ENCODE measurements around the gene EIF6.

The EIF6 gene

GRCh38 chr20:35279040-35279439 is 5.5 kb downstream of the EIF6 start:
- DNase-seq (ENCODE audit: low read depth): no peak
- no peak for TF ChIP-seq CTCF (IDR thresholded peaks at IDR 0.05; ENCODE audit: control insufficient read depth, extremely low read depth, insufficient read depth)
- no peak overlapping the region for H3K4me3 ChIP-seq (ENCODE audit: low read depth, low read length)

DNA sequence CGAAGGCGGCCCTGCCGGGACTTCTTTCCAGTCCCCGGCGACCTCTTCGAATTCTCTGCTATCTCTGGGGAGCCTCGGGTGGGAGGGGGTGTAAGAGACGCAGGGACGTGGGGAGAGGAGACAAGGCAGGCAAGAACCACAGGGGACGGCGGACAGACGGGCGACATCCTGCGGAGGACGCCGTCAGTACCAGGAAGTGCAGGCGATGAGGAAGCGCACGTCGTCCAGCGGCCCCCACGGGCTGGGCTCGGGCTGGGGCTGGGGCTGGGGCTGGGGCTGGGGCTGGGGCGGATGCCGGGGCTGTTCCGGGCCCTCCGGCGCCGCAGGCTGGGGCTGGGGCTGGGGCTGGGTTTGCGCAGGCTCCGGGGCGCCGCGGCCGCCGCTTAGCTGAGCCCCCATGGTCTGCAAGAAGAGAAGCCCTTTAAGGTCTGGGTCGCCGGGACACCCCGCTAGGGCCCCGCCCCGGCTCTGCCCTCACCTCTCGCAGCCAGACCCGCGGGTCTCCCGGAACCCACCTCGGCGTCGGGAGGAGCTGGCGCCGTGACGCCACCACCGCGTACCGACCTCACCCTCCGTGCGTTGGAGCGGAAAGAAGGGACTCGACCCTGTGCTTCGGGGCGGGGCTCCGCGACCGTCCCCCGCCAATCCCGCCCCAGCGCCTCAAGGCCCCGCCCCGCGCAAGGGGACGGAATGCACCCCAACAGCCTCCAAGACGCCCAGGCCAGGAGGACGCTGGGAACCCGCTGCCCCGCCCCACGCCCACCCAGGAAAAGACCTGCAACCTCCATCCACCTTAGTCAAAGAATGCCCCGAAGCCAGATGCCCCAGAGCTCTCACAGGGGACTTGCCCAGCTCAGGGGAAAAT is 6.8 kb downstream of the EIF6 start, which contains the start of gene MMP24OS:
TSS of gene MMP24OS (minus strand) at position 592 of the 865 bp plus-strand sequence. CDS start at position 399, 193 bp downstream.
- H3K4me3 ChIP-seq (ENCODE audit: low read depth, low read length): peak within 1 kb of the TSS; percentile 82
- DNase-seq (ENCODE audit: low read depth): peak; percentile 48
- TF ChIP-seq CTCF (IDR thresholded peaks at IDR 0.05; ENCODE audit: control insufficient read depth, extremely low read depth, insufficient read depth): peak; percentile 72

DNA sequence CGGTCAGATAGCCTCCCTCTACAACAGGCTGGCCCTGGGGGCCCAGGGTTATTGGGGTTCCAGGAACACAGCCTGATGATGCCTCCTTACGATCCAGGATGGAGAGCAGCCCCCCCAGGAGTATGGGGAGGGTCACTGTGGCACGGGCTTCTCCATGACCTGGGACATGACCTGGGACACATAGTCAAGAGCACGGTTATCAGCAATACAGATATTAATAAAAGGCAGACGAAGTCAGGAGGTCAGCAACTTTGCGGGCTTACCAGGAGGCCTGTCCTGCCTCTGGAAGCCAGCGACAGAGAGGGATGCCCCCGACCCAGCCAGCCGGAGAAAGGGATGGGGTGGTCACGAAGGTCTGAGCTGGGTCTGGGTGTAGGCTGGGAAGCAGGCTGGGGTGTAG is 7.4 kb downstream of the EIF6 start:
- H3K4me3 ChIP-seq (ENCODE audit: low read depth, low read length): peak overlapping the region; percentile 82
- no peak for DNase-seq (ENCODE audit: low read depth)
- no peak for TF ChIP-seq CTCF (IDR thresholded peaks at IDR 0.05; ENCODE audit: control insufficient read depth, extremely low read depth, insufficient read depth)

- H3K4me3 ChIP-seq (ENCODE audit: low read depth, low read length): peak overlapping the region; percentile 82
Observed at GRCh38 chr20:35276408-35276807, 8.2 kb downstream of the EIF6 start.

DNA sequence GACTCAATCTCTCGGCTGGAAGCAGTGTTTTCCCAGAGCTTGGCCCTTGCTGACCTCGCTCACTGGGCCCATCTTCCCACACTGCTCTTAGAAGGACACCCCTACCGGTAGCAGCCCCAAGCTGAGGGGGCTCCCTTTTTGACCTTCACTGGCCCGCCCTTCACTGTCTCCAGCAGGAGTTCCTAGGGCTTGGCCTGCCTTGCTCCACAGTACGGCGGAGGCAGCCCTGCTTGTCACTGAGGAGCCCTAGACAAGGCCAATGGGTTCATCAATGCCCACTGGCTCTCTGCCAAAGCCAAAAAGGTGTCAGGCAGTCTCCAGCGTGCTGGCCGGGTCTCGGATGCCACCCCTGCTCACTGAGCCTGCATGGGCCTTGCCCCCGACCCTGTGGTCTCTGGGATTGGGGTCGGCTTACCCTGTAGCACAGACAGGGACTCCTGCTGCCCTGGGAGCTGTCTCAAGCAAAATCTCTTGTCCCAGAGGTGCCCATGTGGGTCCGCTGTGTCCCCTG is 8.8 kb downstream of the EIF6 start:
- H3K4me3 ChIP-seq (ENCODE audit: low read depth, low read length): no peak overlapping the region
- TF ChIP-seq CTCF (IDR thresholded peaks at IDR 0.05; ENCODE audit: control insufficient read depth, extremely low read depth, insufficient read depth): no peak
- DNase-seq (ENCODE audit: low read depth): no peak

More at GRCh38 chr20:35276408-35276807, 8.2 kb downstream of the EIF6 start:
- no peak for TF ChIP-seq CTCF (IDR thresholded peaks at IDR 0.05; ENCODE audit: control insufficient read depth, extremely low read depth, insufficient read depth)
- no peak for DNase-seq (ENCODE audit: low read depth)

GRCh38 chr20:35274172-35275092 is 10.1 kb downstream of the EIF6 start:
- DNase-seq (ENCODE audit: low read depth): no peak
- no peak for TF ChIP-seq CTCF (IDR thresholded peaks at IDR 0.05; ENCODE audit: control insufficient read depth, extremely low read depth, insufficient read depth)
- H3K4me3 ChIP-seq (ENCODE audit: low read depth, low read length): no peak overlapping the region

All from LNCaP clone FGC (cell line).